Fibroblast of villous mesenchyme (primary cell): ENCODE measurements around the gene TIMMDC1. TPM values are rescaled to one million over a fixed set of nuclear protein-coding genes. Genes with fewer than 3 reads are reported as not detected.

Experiments
- DNase-seq: peaks from one replicate; pipeline ENCODE4 v3.0.0-alpha.2; 2010; ENCODE audit warnings: low read depth
- H3K4me3 ChIP-seq: 2 replicates; pipeline ENCODE4 v1.5.1; 2011; ENCODE audit warnings: low read depth, mild to moderate bottlenecking, low read length
- CTCF ChIP-seq: IDR thresholded peaks from 2 replicates; pipeline ENCODE4 v1.5.1; 2012; ENCODE audit warnings: low read depth, mild to moderate bottlenecking, low read length; ENCODE audit not compliant: insufficient read depth
- total RNA-seq: library from RNA; depleted of rRNA; stranded (reverse); fragments of >200 nt; gene quantifications from 2 replicates; pipeline ENCODE4 v1.2.3, GENCODE V29; 2012

TIMMDC1 gene
- total RNA-seq, 1 donor, result 58.7 TPM

- no peak overlapping the region for H3K4me3 ChIP-seq
Measured at GRCh38 chr3:119508172-119508845, 10.0 kb downstream of the TIMMDC1 start.

GRCh38 chr3:119510690-119511089 is 12.3 kb downstream of the TIMMDC1 start:
- H3K4me3 ChIP-seq, result no peak overlapping the region
- DNase-seq, result no peak
- no peak for TF ChIP-seq CTCF

More at GRCh38 chr3:119508172-119508845, 10.0 kb downstream of the TIMMDC1 start:
- no peak for TF ChIP-seq CTCF
- DNase-seq, result no peak

- TF ChIP-seq CTCF, result no peak
- H3K4me3 ChIP-seq, result no peak overlapping the region
- no peak for DNase-seq
Measured at GRCh38 chr3:119514637-119515036, 16.3 kb downstream of the TIMMDC1 start.

- TF ChIP-seq CTCF, result no peak
- no peak for DNase-seq
- no peak overlapping the region for H3K4me3 ChIP-seq
Measured at GRCh38 chr3:119517112-119517511, 18.8 kb downstream of the TIMMDC1 start.

- no peak for TF ChIP-seq CTCF
- H3K4me3 ChIP-seq, result no peak overlapping the region
- DNase-seq, result no peak
Measured at GRCh38 chr3:119518026-119518425, 19.7 kb downstream of the TIMMDC1 start.

- DNase-seq, result no peak
- H3K4me3 ChIP-seq, result no peak overlapping the region
- peak; percentile 51 for TF ChIP-seq CTCF
Measured at GRCh38 chr3:119524931-119525662, 26.8 kb downstream of the TIMMDC1 start.
